OCI-LY7 (cell line): Measurements from ENCODE around the gene DIRAS1. TPM values are rescaled to one million over a fixed set of nuclear protein-coding genes. Genes with fewer than 3 reads are reported as not detected.

Experiments
- BruUV-seq: library from RNA; stranded (reverse); fragments of 400-500 nt; replicated peaks from 2 replicates; lab custom pipeline; 2021; lab: Mats Ljungman, UMichigan
- CTCF ChIA-PET: fragments of 300-600 bp; sonication (Branson Sonifier 250); formaldehyde crosslinking; loops from one replicate; lab custom pipeline; 2022; ENCODE audit warnings: antibody characterized with exemption; ENCODE audit not compliant: unreplicated experiment; lab: Charles Lee
- POLR2A ChIA-PET: fragments of 300-600 bp; sonication (Branson Sonifier 250); formaldehyde crosslinking; loops from one replicate; lab custom pipeline; 2022; ENCODE audit warnings: antibody characterized with exemption; lab: Charles Lee
- DNase-seq: peaks from one replicate; pipeline ENCODE4 v3.0.0-alpha.2; 2015; ENCODE audit warnings: low spot score
- H2AFZ ChIP-seq: fragments of 200-600 bp; sonication (generic), shearing (Covaris generic); 2 replicates; pipeline ENCODE4 v1.6.1; 2014; ENCODE audit warnings: mild to moderate bottlenecking, antibody characterized with exemption, low read length, moderate library complexity
- H3K27ac ChIP-seq: fragments of 200-600 bp; sonication (generic); 2 replicates; pipeline ENCODE4 v1.5.1; 2014; ENCODE audit warnings: mixed run types, low read depth, mild to moderate bottlenecking, moderate library complexity, low read length, inconsistent platforms; ENCODE audit not compliant: poor library complexity, severe bottlenecking
- H3K36me3 ChIP-seq: fragments of 200-600 bp; sonication (generic); 2 replicates; pipeline ENCODE4 v1.6.1; 2014; ENCODE audit warnings: mild to moderate bottlenecking, antibody characterized with exemption, low read length, moderate library complexity, mixed read lengths; ENCODE audit not compliant: insufficient read depth
- H3K4me1 ChIP-seq: fragments of 200-600 bp; sonication (generic); 2 replicates; pipeline ENCODE4 v1.5.1; 2014; ENCODE audit warnings: mild to moderate bottlenecking, low read length; ENCODE audit not compliant: insufficient read depth, poor library complexity, severe bottlenecking
- H3K4me2 ChIP-seq: fragments of 200-600 bp; sonication (generic); 2 replicates; pipeline ENCODE4 v1.6.1; 2014; ENCODE audit warnings: mild to moderate bottlenecking, low read length
- H3K4me3 ChIP-seq: fragments of 200-600 bp; sonication (generic); 2 replicates; pipeline ENCODE4 v1.5.1; 2014; ENCODE audit warnings: mild to moderate bottlenecking, low read depth, low read length; ENCODE audit not compliant: poor library complexity, severe bottlenecking
- H3K79me2 ChIP-seq: fragments of 200-600 bp; sonication (generic); 2 replicates; pipeline ENCODE4 v1.6.1; 2016; ENCODE audit warnings: low read depth, mild to moderate bottlenecking, low read length, moderate library complexity, mixed read lengths; ENCODE audit not compliant: insufficient read depth
- H3K9me2 ChIP-seq: fragments of 200-600 bp; sonication (generic); 2 replicates; pipeline ENCODE4 v1.6.1; 2016; ENCODE audit warnings: mild to moderate bottlenecking, low read length, mixed read lengths; ENCODE audit not compliant: insufficient read depth
- H3K9me3 ChIP-seq: fragments of 200-600 bp; sonication (generic); 2 replicates; pipeline ENCODE4 v1.6.1; 2014; ENCODE audit warnings: mild to moderate bottlenecking, mixed run types, low read length, mixed read lengths
- H4K20me1 ChIP-seq: fragments of 200-600 bp; sonication (generic); 2 replicates; pipeline ENCODE4 v1.6.1; 2014; ENCODE audit warnings: mild to moderate bottlenecking, antibody characterized with exemption, low read length, moderate library complexity, mixed read lengths; ENCODE audit not compliant: insufficient read depth
- EZH2phosphoT487 ChIP-seq: fragments of 200-600 bp; sonication (generic); IDR thresholded peaks from 2 replicates; pipeline ENCODE4 v1.6.1; 2018; ENCODE audit warnings: low read depth, borderline replicate concordance, mild to moderate bottlenecking, mixed run types, antibody characterized with exemption, low read length, moderate library complexity, mixed read lengths
- intact Hi-C: fragments of 100-400 bp; cut with micrococcal nuclease; formaldehyde crosslinking; loops from one replicate; pipeline ENCODE4 v1.10.0; 2022; ENCODE audit not compliant: unreplicated experiment
- total RNA-seq, 2 experiments: library from RNA; depleted of rRNA in 1 of 2; stranded (reverse); fragments of >200 nt in 1 of 2; shearing (Covaris generic) in 1 of 2; gene quantifications; 2 replicates each; pipeline ENCODE4 v1.2.3, GENCODE V29; 2014 to 2022
- TF ChIP-seq, protein P1 (sequence below): fragments of 200-600 bp; sonication (generic); conservative IDR thresholded peaks from 2 replicates; pipeline ENCODE4 v1.5.1; 2014; ENCODE audit warnings: mild to moderate bottlenecking, antibody characterized with exemption, low read length, moderate library complexity, mixed read lengths

Gene DIRAS1
- total RNA-seq, 2 experiments from 2014 or later = not detected

DNA sequence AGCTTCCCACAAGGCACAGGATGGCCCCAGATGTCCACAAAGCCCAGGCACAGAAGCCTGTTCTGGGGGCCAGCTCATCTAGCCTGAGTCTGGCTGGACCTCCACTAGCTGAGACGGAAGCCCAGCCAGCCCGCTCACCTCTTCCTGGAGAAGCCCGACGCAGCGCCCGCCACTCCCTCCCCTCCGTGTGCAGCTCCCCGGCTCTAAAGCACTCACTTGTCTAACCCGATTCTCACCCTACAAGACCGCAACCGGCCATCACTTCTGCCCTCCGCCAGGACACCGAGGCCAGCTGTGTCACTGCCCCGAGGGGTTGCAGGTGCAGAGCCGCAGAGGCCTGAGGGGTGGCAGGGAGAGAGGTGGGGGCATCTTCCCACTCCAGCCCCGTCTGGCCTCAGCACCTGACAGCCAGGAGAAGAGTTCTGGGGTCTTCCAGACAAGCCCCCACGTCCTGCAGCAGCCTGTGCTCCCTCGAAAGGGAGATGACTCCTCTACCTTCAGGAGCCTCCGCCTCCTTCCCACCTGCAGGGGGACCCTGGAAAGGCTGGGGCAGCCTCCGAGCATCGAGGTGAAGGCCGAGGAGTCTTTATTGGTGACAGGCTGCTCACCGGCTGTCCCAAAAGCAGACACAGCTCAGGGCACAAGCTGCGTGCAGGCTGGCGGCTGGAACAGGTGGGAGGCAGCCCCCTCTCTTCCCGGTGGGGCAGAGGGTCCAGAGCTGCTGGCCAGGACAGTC lies 5.9 kb upstream of the DIRAS1 start:
- H3K9me3 ChIP-seq = no peaks in the 10 kb centered on the region
- ChIA-PET POLR2A (no interaction called here), CTCF (no interaction called here)
- no peak for DNase-seq
- no peak overlapping the region for H3K4me2 ChIP-seq
- H3K36me3 ChIP-seq = no peaks in the 10 kb centered on the region
- TF ChIP-seq, protein P1, sequence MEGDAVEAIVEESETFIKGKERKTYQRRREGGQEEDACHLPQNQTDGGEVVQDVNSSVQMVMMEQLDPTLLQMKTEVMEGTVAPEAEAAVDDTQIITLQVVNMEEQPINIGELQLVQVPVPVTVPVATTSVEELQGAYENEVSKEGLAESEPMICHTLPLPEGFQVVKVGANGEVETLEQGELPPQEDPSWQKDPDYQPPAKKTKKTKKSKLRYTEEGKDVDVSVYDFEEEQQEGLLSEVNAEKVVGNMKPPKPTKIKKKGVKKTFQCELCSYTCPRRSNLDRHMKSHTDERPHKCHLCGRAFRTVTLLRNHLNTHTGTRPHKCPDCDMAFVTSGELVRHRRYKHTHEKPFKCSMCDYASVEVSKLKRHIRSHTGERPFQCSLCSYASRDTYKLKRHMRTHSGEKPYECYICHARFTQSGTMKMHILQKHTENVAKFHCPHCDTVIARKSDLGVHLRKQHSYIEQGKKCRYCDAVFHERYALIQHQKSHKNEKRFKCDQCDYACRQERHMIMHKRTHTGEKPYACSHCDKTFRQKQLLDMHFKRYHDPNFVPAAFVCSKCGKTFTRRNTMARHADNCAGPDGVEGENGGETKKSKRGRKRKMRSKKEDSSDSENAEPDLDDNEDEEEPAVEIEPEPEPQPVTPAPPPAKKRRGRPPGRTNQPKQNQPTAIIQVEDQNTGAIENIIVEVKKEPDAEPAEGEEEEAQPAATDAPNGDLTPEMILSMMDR = no peak
- TF ChIP-seq EZH2phosphoT487 = no peak
- no peaks in the 10 kb centered on the region for H3K4me1 ChIP-seq
- no peaks in the 10 kb centered on the region for H3K9me2 ChIP-seq
- no TSS peak for BruUV-seq
- no peaks in the 10 kb centered on the region for H4K20me1 ChIP-seq
- no peaks in the 10 kb centered on the region for H3K79me2 ChIP-seq
- H2AFZ ChIP-seq = no peak overlapping the region
- no peak overlapping the region for H3K27ac ChIP-seq
- intact Hi-C loops = no loop called here
- no peak overlapping the region for H3K4me3 ChIP-seq

DNA sequence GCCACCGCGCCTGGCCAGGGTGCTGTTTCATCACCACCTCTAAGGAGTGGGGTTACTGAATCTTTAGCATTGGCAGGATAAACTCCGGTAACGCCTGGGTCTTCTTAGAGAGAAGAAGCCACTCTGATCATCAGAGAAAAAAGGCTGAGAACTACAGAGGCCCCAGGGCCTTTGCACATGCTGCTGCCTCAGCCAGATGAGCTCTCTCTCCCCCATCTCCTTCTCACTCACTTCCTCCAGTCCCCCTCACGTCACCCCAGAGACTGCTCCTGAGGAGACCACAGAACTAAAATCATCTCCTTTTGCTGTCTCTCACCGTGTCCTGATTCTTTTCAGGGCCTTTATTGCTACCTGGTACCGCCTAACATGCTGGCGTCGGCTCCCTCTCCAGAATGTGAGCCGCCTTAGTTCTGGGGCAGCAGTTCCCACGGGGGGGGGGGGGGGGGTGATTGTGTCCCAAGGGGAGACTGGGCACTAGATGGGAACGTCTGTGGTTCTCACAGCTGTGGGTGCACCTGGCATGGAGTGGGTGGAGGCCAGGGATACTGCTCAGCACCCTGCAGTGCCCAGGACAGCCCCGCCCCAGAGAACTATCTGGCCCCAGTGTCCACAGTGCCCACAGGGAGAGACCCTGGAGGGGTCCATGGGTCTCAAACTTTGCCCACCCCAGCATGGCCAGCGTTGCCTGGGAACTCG lies 5.1 kb upstream of the DIRAS1 start:
- no peaks in the 10 kb centered on the region for H3K9me2 ChIP-seq
- no peak overlapping the region for H3K4me3 ChIP-seq
- H2AFZ ChIP-seq = no peak overlapping the region
- ChIA-PET CTCF (no interaction called here), POLR2A (no interaction called here)
- TF ChIP-seq, protein P1 = no peak
- TF ChIP-seq EZH2phosphoT487 = no peak
- intact Hi-C loops = no loop called here
- no peaks in the 10 kb centered on the region for H3K36me3 ChIP-seq
- H3K27ac ChIP-seq = no peak overlapping the region
- H3K79me2 ChIP-seq = no peaks in the 10 kb centered on the region
- no peak for DNase-seq
- H3K4me2 ChIP-seq = no peak overlapping the region
- no peaks in the 10 kb centered on the region for H3K4me1 ChIP-seq
- H4K20me1 ChIP-seq = no peaks in the 10 kb centered on the region
- no TSS peak for BruUV-seq
- no peaks in the 10 kb centered on the region for H3K9me3 ChIP-seq

DNA sequence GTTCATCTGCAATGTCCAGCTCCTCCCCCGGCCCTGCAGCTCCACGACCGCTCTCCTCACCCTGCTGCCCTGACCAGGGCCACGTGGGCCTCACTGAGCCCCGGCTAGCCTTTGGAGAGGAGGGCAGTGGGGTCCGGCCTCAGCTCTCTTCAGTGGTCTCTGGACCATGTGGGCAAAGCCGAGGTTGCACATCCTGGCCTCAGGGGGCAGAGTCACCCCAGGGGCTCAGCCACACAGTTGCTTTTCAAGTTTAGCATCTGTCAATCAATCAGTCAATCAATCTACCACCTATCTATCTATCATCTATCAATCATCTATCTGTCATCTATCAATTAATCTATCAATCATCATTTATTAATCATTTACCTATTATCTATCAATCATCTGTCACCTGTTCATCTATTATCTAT lies 3.0 kb upstream of the DIRAS1 start:
- Histone ChIP-seq H3K36me3 (no peaks in the 10 kb centered on the region), H4K20me1 (no peaks in the 10 kb centered on the region), H3K4me2 (no peak overlapping the region), H3K27ac (no peak overlapping the region), H3K9me3 (no peaks in the 10 kb centered on the region), H3K79me2 (no peaks in the 10 kb centered on the region), H2AFZ (no peak overlapping the region), H3K9me2 (no peaks in the 10 kb centered on the region), H3K4me1 (peaks cover 14% of the 10 kb centered on the region), H3K4me3 (no peak overlapping the region)
- intact Hi-C loops = no loop called here
- POLR2A ChIA-PET = no interaction called here
- CTCF ChIA-PET = no interaction called here
- no TSS peak for BruUV-seq
- no peak for TF ChIP-seq EZH2phosphoT487
- TF ChIP-seq, protein P1 = peak; percentile 48
- no peak for DNase-seq
